Tibial nerve (tissue), 3 donors: Measurements from ENCODE around the gene UBE2D3.
A peak's percentile ranks its signal among the peaks of the same experiment; 100 is the strongest.

Source experiments
- EP300 ChIP-seq, 2 donors: sonication (generic); formaldehyde crosslinking; IDR thresholded peaks; one replicate each; pipeline ENCODE4 v1.6.1; 2017; ENCODE audit warnings: antibody characterized with exemption in 2 of 2, mild to moderate bottlenecking in 1 of 2
- POLR2A ChIP-seq, 2 donors: fragments of 450-650 bp; IDR thresholded peaks; one replicate each; pipeline ENCODE4 v1.6.1; 2017; ENCODE audit warnings: antibody characterized with exemption in 2 of 2, mild to moderate bottlenecking in 2 of 2, moderate library complexity in 2 of 2

DNA sequence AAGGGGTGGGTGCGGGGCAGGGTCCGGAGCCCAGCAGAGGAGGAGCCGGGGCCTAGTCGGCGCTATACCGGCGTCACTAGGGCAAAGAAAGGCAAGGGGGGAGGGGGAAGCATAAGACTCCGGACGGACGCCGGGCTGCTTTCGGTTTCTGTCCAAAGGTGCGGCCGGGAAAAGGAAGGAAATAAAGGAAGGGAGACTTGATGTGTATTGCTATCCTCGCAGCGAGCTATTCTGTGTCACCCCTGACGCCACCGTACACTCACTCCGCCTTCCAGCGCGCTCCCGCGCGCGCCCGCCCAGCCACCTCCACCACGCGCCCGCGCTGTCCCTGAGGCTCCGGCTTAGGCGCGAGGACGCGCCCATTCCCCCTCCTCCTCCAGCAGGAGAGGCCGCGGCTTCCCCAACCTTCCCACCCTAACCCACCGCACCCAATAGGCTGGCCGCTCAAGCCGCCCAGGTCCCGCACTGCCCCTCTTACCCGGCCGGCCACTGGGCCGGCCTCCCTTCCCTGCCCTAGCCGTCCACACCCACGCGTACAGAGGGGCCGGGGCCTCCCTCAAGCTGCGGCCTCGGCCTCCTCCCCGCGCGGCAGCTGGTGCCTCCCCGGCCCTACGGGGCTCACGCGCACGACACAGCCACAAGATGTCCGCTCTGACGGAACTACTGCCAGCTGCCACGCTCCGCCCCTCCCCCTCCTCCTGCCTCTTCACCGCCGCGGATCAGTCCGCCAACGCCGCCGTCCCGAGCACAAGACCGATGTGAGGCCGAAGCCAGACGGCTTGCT, at the start of gene UBE2D3:
- TF ChIP-seq EP300 (IDR thresholded peaks at IDR 0.05): peak; percentile 15 to 90
- peak; percentile 62 to 84 for TF ChIP-seq POLR2A (IDR thresholded peaks at IDR 0.05)
